HepG2 (cell line): Measurements from ENCODE around the gene BLVRA. TPM values are rescaled to one million over a fixed set of nuclear protein-coding genes. Genes with fewer than 3 reads are reported as not detected.
A peak's percentile ranks its signal among the peaks of the same experiment; 100 is the strongest.

Source experiments
- ATAC-seq: fragments of 200-7000 bp; cut with Tn5 transposase; 3 replicates; pipeline ENCODE4 v1.9.1; 2020; ENCODE audit warnings: mild to moderate bottlenecking, moderate library complexity
- BruUV-seq: library from RNA; stranded (reverse); fragments of 400-500 nt; replicated peaks from 2 replicates; lab custom pipeline; 2021; lab: Mats Ljungman, UMichigan
- CTCF ChIA-PET: fragments of 300-600 bp; formaldehyde crosslinking; extraction: SDS; loops from one replicate; lab custom pipeline; 2021; ENCODE audit warnings: low total read pairs, inconsistent platforms, low intra/inter-chr PET ratio; lab: Yijun Ruan, JAX
- POLR2A ChIA-PET: fragments of 350-600 bp; sonication (Branson Sonifier 250); formaldehyde crosslinking; loops from one replicate; lab custom pipeline; 2020; ENCODE audit warnings: antibody characterized with exemption, inconsistent platforms; lab: Yijun Ruan, JAX
- DNase-seq: peaks from one replicate; pipeline ENCODE4 v3.0.0-alpha.2; 2015; ENCODE audit warnings: low spot score
- FAIRE-seq: peaks from 3 replicates; lab custom pipeline; 2011; peaks lifted over from hg19 to GRCh38; lab: Jason Lieb, UNC
- H2AFZ ChIP-seq: one replicate; pipeline ENCODE4 v1.6.1; 2011; ENCODE audit warnings: low read length, inconsistent platforms
- H3K27ac ChIP-seq: fragments of 300-600 bp; 3 replicates; pipeline ENCODE4 v1.8.0; 2011; ENCODE audit warnings: mixed run types, mild to moderate bottlenecking, mixed read lengths, low read length, inconsistent platforms; ENCODE audit not compliant: insufficient read depth; ENCODE audit errors: extremely low read length
- H3K27me3 ChIP-seq, 2 experiments: fragments of 200-600 bp in 1 of 2; 2 replicates in 1 of 2; 3 replicates in 1 of 2; pipeline versions ENCODE4 v1.6.0 to v1.8.0; 2011; ENCODE audit warnings: low read length in 2 of 2, mild to moderate bottlenecking in 2 of 2, moderate library complexity in 2 of 2, inconsistent platforms in 1 of 2; ENCODE audit not compliant: insufficient read depth in 2 of 2, control insufficient read depth in 1 of 2
- H3K36me3 ChIP-seq, 2 experiments: fragments of 200-600 bp in 1 of 2; replicated peaks in 1 of 2; 2 replicates in 1 of 2; 3 replicates in 1 of 2; pipeline versions ENCODE4 v1.5.1 to v1.8.0; 2011; ENCODE audit warnings: low read length in 2 of 2, inconsistent platforms in 1 of 2; ENCODE audit not compliant: insufficient read depth in 2 of 2, control insufficient read depth in 1 of 2
- H3K4me1 ChIP-seq: 2 replicates; pipeline ENCODE4 v1.5.1; 2012; ENCODE audit warnings: low read length, inconsistent platforms; ENCODE audit not compliant: insufficient read depth
- H3K4me2 ChIP-seq: 2 replicates; pipeline ENCODE4 v1.6.0; 2011; ENCODE audit warnings: low read depth, low read length, inconsistent platforms
- H3K4me3 ChIP-seq, 3 experiments: fragments of 200-600 bp in 1 of 3; sonication (generic), shearing (Covaris generic) in 1 of 3; replicated peaks in 1 of 3; 2 replicates each; pipeline ENCODE4 v1.5.1; 2011 to 2016; ENCODE audit warnings: low read length in 3 of 3, inconsistent platforms in 2 of 3, low read depth in 2 of 3, mild to moderate bottlenecking in 2 of 3, control low read depth in 1 of 3, mixed read lengths in 1 of 3; ENCODE audit not compliant: insufficient read depth in 1 of 3
- H3K79me2 ChIP-seq: one replicate; pipeline ENCODE4 v1.6.1; 2011; ENCODE audit warnings: low read length, inconsistent platforms; ENCODE audit not compliant: insufficient read depth
- H3K9ac ChIP-seq: 2 replicates; pipeline ENCODE4 v1.6.0; 2011; ENCODE audit warnings: mild to moderate bottlenecking, low read depth, low read length, inconsistent platforms; ENCODE audit not compliant: insufficient read depth
- H3K9me3 ChIP-seq: 2 replicates; pipeline ENCODE4 v1.5.1; 2012; ENCODE audit warnings: mild to moderate bottlenecking, low read length
- H4K20me1 ChIP-seq: 2 replicates; pipeline ENCODE4 v1.6.0; 2011; ENCODE audit warnings: inconsistent platforms, mild to moderate bottlenecking, low read length, moderate library complexity; ENCODE audit not compliant: insufficient read depth
- EED ChIP-seq: sonication (generic); formaldehyde crosslinking; IDR thresholded peaks from 2 replicates; pipeline ENCODE4 v1.5.0; 2020; ENCODE audit warnings: mild to moderate bottlenecking, missing genetic modification reagents
- KMT2B ChIP-seq: IDR thresholded peaks from 2 replicates; pipeline ENCODE4 v1.6.1; 2016; ENCODE audit warnings: missing genetic modification reagents, missing compliant biosample characterization
- MAZ ChIP-seq, 2 experiments: sonication (generic) in 1 of 2; formaldehyde crosslinking in 1 of 2; IDR thresholded peaks; 2 replicates each; pipeline versions ENCODE4 v1.5.0 to v1.6.1; 2012 to 2020; ENCODE audit warnings: low read depth in 2 of 2, mild to moderate bottlenecking in 2 of 2, borderline replicate concordance in 1 of 2, improper control_type of control experiment in 1 of 2, low read length in 1 of 2, missing genetic modification reagents in 1 of 2, moderate library complexity in 1 of 2
- MEIS1 ChIP-seq: sonication (generic); formaldehyde crosslinking; IDR thresholded peaks from 2 replicates; pipeline ENCODE4 v1.9.0; 2021; ENCODE audit warnings: mild to moderate bottlenecking, missing genetic modification reagents, moderate library complexity, borderline replicate concordance
- ONECUT2 ChIP-seq: sonication (generic); formaldehyde crosslinking; IDR thresholded peaks from 2 replicates; pipeline ENCODE4 v1.4.0; 2020; ENCODE audit warnings: missing genetic modification reagents
- RORA ChIP-seq: sonication (generic); formaldehyde crosslinking; IDR thresholded peaks from 2 replicates; pipeline ENCODE4 v1.5.0; 2020; ENCODE audit warnings: mild to moderate bottlenecking, missing genetic modification reagents, moderate library complexity
- SMYD3 ChIP-seq: sonication (generic); formaldehyde crosslinking; IDR thresholded peaks from 2 replicates; pipeline ENCODE4 v1.8.1; 2023; ENCODE audit warnings: mild to moderate bottlenecking, missing genetic modification reagents
- ZFY ChIP-seq: sonication (generic); formaldehyde crosslinking; IDR thresholded peaks from 2 replicates; pipeline ENCODE4 v1.4.0; 2020; ENCODE audit warnings: missing genetic modification reagents
- ZNF234 ChIP-seq: sonication (generic); formaldehyde crosslinking; conservative IDR thresholded peaks from 2 replicates; pipeline ENCODE4 v1.5.1; 2020; ENCODE audit warnings: mild to moderate bottlenecking, missing genetic modification reagents
- ZNF430 ChIP-seq: sonication (generic); formaldehyde crosslinking; IDR thresholded peaks from 2 replicates; pipeline ENCODE4 v1.9.0; 2021; ENCODE audit warnings: mild to moderate bottlenecking, missing genetic modification reagents
- ZNF564 ChIP-seq: sonication (generic); formaldehyde crosslinking; IDR thresholded peaks from 2 replicates; pipeline ENCODE4 v1.8.1; 2023; ENCODE audit warnings: mild to moderate bottlenecking, missing genetic modification reagents
- ZNF746 ChIP-seq: sonication (generic); formaldehyde crosslinking; IDR thresholded peaks from 2 replicates; pipeline ENCODE4 v1.8.0; 2022; ENCODE audit warnings: mild to moderate bottlenecking, missing genetic modification reagents
- ZSCAN29 ChIP-seq: sonication (generic); formaldehyde crosslinking; conservative IDR thresholded peaks from 2 replicates; pipeline ENCODE4 v1.4.0; 2020; ENCODE audit warnings: mild to moderate bottlenecking, missing genetic modification reagents
- WGBS: methylation state at CpG from one replicate; pipeline ENCODE4 v1.1.6; 2017; ENCODE audit warnings: low lambda C conversion rate; 5-methylcytosine and 5-hydroxymethylcytosine counted together
- in situ Hi-C: cut with HindIII; loops from 2 replicates; pipeline ENCODE4 v1.10.0; 2017; ENCODE audit warnings: low pct_unique_long_range_greater_than_20kb; ENCODE audit not compliant: extremely low pct_ligation_motif_present
- intact Hi-C: fragments of 100-400 bp; cut with micrococcal nuclease; formaldehyde crosslinking; loops from one replicate; pipeline ENCODE4 v1.10.0; 2022; ENCODE audit not compliant: unreplicated experiment
- polyA plus RNA-seq, 8 experiments: library from polyadenylated mRNA; depleted of rRNA in 3 of 8; stranded (reverse) in 7 of 8; unstranded in 1 of 8; fragments of >200 nt; fragmentation: Illumina TruSeq in 4 of 8; extraction: Trizol in 4 of 8; gene quantifications; 2 replicates each; pipeline versions ENCODE4 v1.2.1 to v1.2.3, GENCODE V29; 2011 to 2016; ENCODE audit warnings: low read depth in 4 of 8, missing spikeins in 1 of 8, mixed read lengths in 1 of 8; ENCODE audit not compliant: insufficient read depth in 1 of 8
- total RNA-seq, 5 experiments: library from RNA; depleted of rRNA; stranded (reverse); fragments of >200 nt; fragmentation: Illumina TruSeq; extraction: Trizol; gene quantifications; 2 replicates each; pipeline ENCODE4 v1.2.3, GENCODE V29; 2016; ENCODE audit warnings: low read depth in 1 of 5
- TF ChIP-seq, protein P1 (sequence below): sonication (generic); formaldehyde crosslinking; IDR thresholded peaks from 2 replicates; pipeline ENCODE4 v1.4.0; 2020; ENCODE audit warnings: mild to moderate bottlenecking, missing genetic modification reagents
- TF ChIP-seq, protein P2 (sequence below): sonication (generic); formaldehyde crosslinking; IDR thresholded peaks from 2 replicates; pipeline ENCODE4 v1.5.1; 2020; ENCODE audit warnings: mild to moderate bottlenecking, moderate library complexity, missing genetic modification reagents
- TF ChIP-seq, protein P3 (sequence below): IDR thresholded peaks from 2 replicates; pipeline ENCODE4 v1.6.1; 2016; ENCODE audit warnings: missing compliant biosample characterization, missing genetic modification reagents, borderline replicate concordance

Gene BLVRA
- total and polyA plus RNA-seq, 2 of the 13 experiments (the other 11 are each of a cell fraction or from before 2014, with no cell fraction given), result 39.2 to 64.2 TPM

DNA sequence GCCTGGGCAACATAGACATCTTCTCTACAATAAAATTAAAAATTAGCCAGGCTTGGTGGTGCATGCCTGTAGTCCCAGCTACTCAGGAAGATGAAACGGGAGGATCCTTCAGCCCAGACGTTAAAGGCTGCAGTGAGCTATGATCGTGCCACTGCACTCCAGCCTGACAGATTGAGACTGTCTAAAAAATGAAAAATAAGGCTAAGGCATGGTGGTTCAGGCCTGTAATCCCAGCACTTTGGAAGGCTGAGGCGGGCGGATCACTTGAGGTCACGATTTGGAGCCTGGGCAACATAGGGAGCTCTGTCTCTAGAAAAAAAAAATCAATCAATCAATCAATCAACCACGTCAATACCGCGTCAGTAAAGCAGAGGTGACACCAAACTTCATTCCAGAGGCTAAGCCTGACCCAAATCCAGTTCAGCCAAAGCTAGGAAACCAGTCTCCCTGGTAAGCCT, 79.8 kb downstream of the BLVRA start:
- peak overlapping the region; percentile 62 to 76 (median 70) for H3K4me3 ChIP-seq
- FAIRE-seq (peak; percentile 4), DNase-seq (no peak), ATAC-seq (peak; percentile 72)
- intact Hi-C loops (loop anchor here (2.0 to 10.0 kb wide), 4 partner anchors 109 to 383 kb away; partner anchors contain the start of gene COA1), in situ Hi-C loops (loop anchor here (5.0 to 25.0 kb wide), 2 partner anchors 256 to 376 kb away; partner anchors contain the start of gene STK17A)
- peaks cover 23% of the 10 kb centered on the region for H3K4me1 ChIP-seq
- no peaks in the 10 kb centered on the region for H3K9me3 ChIP-seq
- H3K27me3 ChIP-seq, result no peaks in the 10 kb centered on the region
- H3K4me2 ChIP-seq, result peak overlapping the region; percentile 92
- ChIA-PET CTCF (interaction anchor here (1.3 to 2.5 kb wide), 8 partner anchors 28 to 383 kb away, joined by 5 to 46 read pairs (median 12); partner anchors contain the start of genes COA1 and STK17A), POLR2A (interaction anchor here (0.9 to 2.0 kb wide), 3 partner anchors 67 to 256 kb away, joined by 3 to 6 read pairs (median 6); partner anchors contain the start of genes COA1 and STK17A)
- 7% methylated on average over 9 of the region's 9 CpGs for WGBS
- H3K9ac ChIP-seq, result peak overlapping the region; percentile 70
- H4K20me1 ChIP-seq, result no peaks in the 10 kb centered on the region
- peak overlapping the region; percentile 92 for H2AFZ ChIP-seq
- no peak overlapping the region for H3K27ac ChIP-seq
- H3K36me3 ChIP-seq, result no peaks in the 10 kb centered on the region
- H3K79me2 ChIP-seq, result no peaks in the 10 kb centered on the region
- no TSS peak for BruUV-seq
- peak; percentile 46; the same call in 1 of the 2 replicates for TF ChIP-seq ZSCAN29 (CRISPR knock-in tag)
- 0 out of 2 replicates have a peak, but pooled peaks have one; percentile 26 for TF ChIP-seq ONECUT2
- TF ChIP-seq ZNF746, result 0 out of 2 replicates have a peak, but pooled peaks have one; percentile 19
- TF ChIP-seq ZFY (CRISPR knock-in tag), result 0 out of 2 replicates have a peak, but pooled peaks have one; percentile 41
- TF ChIP-seq RORA (CRISPR knock-in tag), result no peak
- TF ChIP-seq, protein P1, sequence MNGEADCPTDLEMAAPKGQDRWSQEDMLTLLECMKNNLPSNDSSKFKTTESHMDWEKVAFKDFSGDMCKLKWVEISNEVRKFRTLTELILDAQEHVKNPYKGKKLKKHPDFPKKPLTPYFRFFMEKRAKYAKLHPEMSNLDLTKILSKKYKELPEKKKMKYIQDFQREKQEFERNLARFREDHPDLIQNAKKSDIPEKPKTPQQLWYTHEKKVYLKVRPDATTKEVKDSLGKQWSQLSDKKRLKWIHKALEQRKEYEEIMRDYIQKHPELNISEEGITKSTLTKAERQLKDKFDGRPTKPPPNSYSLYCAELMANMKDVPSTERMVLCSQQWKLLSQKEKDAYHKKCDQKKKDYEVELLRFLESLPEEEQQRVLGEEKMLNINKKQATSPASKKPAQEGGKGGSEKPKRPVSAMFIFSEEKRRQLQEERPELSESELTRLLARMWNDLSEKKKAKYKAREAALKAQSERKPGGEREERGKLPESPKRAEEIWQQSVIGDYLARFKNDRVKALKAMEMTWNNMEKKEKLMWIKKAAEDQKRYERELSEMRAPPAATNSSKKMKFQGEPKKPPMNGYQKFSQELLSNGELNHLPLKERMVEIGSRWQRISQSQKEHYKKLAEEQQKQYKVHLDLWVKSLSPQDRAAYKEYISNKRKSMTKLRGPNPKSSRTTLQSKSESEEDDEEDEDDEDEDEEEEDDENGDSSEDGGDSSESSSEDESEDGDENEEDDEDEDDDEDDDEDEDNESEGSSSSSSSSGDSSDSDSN (CRISPR knock-in tag), result peak; percentile 12; the same call in 1 of the 2 replicates
- no peak for TF ChIP-seq ZNF234 (CRISPR knock-in tag)
- no peak for TF ChIP-seq MAZ (IDR thresholded peaks at IDR 0.05; ENCODE audit: borderline replicate concordance, low read depth, low read length)
- peak; percentile 28; the same call in 1 of the 2 replicates for TF ChIP-seq MAZ (CRISPR knock-in tag; IDR thresholded peaks at IDR 0.05; ENCODE audit: low read depth)
- TF ChIP-seq, protein P2, sequence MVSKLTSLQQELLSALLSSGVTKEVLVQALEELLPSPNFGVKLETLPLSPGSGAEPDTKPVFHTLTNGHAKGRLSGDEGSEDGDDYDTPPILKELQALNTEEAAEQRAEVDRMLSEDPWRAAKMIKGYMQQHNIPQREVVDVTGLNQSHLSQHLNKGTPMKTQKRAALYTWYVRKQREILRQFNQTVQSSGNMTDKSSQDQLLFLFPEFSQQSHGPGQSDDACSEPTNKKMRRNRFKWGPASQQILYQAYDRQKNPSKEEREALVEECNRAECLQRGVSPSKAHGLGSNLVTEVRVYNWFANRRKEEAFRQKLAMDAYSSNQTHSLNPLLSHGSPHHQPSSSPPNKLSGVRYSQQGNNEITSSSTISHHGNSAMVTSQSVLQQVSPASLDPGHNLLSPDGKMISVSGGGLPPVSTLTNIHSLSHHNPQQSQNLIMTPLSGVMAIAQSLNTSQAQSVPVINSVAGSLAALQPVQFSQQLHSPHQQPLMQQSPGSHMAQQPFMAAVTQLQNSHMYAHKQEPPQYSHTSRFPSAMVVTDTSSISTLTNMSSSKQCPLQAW, result 0 out of 2 replicates have a peak, but pooled peaks have one; percentile 21
- TF ChIP-seq ZNF564, result 0 out of 2 replicates have a peak, but pooled peaks have one; percentile 42
- TF ChIP-seq EED, result 0 out of 2 replicates have a peak, but pooled peaks have one; percentile 30
- 0 out of 2 replicates have a peak, but pooled peaks have one; percentile 4 for TF ChIP-seq MEIS1 (CRISPR knock-in tag)
- no peak for TF ChIP-seq KMT2B (CRISPR knock-in tag)
- TF ChIP-seq, protein P3, sequence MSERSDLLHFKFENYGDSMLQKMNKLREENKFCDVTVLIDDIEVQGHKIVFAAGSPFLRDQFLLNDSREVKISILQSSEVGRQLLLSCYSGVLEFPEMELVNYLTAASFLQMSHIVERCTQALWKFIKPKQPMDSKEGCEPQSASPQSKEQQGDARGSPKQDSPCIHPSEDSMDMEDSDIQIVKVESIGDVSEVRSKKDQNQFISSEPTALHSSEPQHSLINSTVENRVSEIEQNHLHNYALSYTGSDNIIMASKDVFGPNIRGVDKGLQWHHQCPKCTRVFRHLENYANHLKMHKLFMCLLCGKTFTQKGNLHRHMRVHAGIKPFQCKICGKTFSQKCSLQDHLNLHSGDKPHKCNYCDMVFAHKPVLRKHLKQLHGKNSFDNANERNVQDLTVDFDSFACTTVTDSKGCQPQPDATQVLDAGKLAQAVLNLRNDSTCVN (CRISPR knock-in tag), result 0 out of 2 replicates have a peak, but pooled peaks have one; percentile 10
- no peak for TF ChIP-seq ZNF430
- 0 out of 2 replicates have a peak, but pooled peaks have one; percentile 11 for TF ChIP-seq SMYD3 (CRISPR knock-in tag)
